ENCODE measurements around the gene HIVEP3.

Gene HIVEP3

GRCh38 chr1:41633764-41634163, 285.0 kb downstream of the HIVEP3 start:
- Histone ChIP-seq H3K4me2 (ENCODE audit: low read length) (no peak overlapping the region), H3K4me3 (ENCODE audit: low read depth, low read length) (no peak overlapping the region), H3K27me3 (ENCODE audit: control insufficient read depth, insufficient read depth, low read length) (no peaks in the 10 kb centered on the region), H3K36me3 (ENCODE audit: control insufficient read depth, insufficient read depth, low read length) (no peaks in the 10 kb centered on the region), H3K4me1 (no peaks in the 10 kb centered on the region), H3K9ac (no peak overlapping the region), H3K9me3 (ENCODE audit: control insufficient read depth, low read length) (no peaks in the 10 kb centered on the region), H3K79me2 (no peaks in the 10 kb centered on the region), H3K27ac (no peak overlapping the region), H2AFZ (no peak overlapping the region)
- TF ChIP-seq CTCF (IDR thresholded peaks at IDR 0.05): no peak

- H3K4me1 ChIP-seq: no peaks in the 10 kb centered on the region
- H3K4me2 ChIP-seq (ENCODE audit: low read length): no peak overlapping the region
- H3K36me3 ChIP-seq (ENCODE audit: control insufficient read depth, insufficient read depth, low read length): no peaks in the 10 kb centered on the region
- H2AFZ ChIP-seq: no peak overlapping the region
- no peaks in the 10 kb centered on the region for H3K27me3 ChIP-seq (ENCODE audit: control insufficient read depth, insufficient read depth, low read length)
- H3K79me2 ChIP-seq: no peaks in the 10 kb centered on the region
- no peak overlapping the region for H3K27ac ChIP-seq
- no peak for TF ChIP-seq CTCF (IDR thresholded peaks at IDR 0.05)
- no peak overlapping the region for H3K9ac ChIP-seq
- no peak overlapping the region for H3K4me3 ChIP-seq (ENCODE audit: low read depth, low read length)
- H3K9me3 ChIP-seq (ENCODE audit: control insufficient read depth, low read length): no peaks in the 10 kb centered on the region
Observed at GRCh38 chr1:41632781-41633575, 285.7 kb downstream of the HIVEP3 start.

- no peaks in the 10 kb centered on the region for H3K79me2 ChIP-seq
- no peak overlapping the region for H3K27ac ChIP-seq
- no peak overlapping the region for H3K4me3 ChIP-seq (ENCODE audit: low read depth, low read length)
- H2AFZ ChIP-seq: no peak overlapping the region
- no peaks in the 10 kb centered on the region for H3K36me3 ChIP-seq (ENCODE audit: control insufficient read depth, insufficient read depth, low read length)
- TF ChIP-seq CTCF (IDR thresholded peaks at IDR 0.05): no peak
- no peaks in the 10 kb centered on the region for H3K4me1 ChIP-seq
- H3K9ac ChIP-seq: no peak overlapping the region
- no peak overlapping the region for H3K4me2 ChIP-seq (ENCODE audit: low read length)
- H3K27me3 ChIP-seq (ENCODE audit: control insufficient read depth, insufficient read depth, low read length): no peaks in the 10 kb centered on the region
- no peaks in the 10 kb centered on the region for H3K9me3 ChIP-seq (ENCODE audit: control insufficient read depth, low read length)
Observed at GRCh38 chr1:41631971-41632370, 286.8 kb downstream of the HIVEP3 start.

GRCh38 chr1:41631154-41631553, 287.6 kb downstream of the HIVEP3 start:
- no peaks in the 10 kb centered on the region for H3K36me3 ChIP-seq (ENCODE audit: control insufficient read depth, insufficient read depth, low read length)
- H3K9ac ChIP-seq: no peak overlapping the region
- H3K27ac ChIP-seq: no peak overlapping the region
- no peaks in the 10 kb centered on the region for H3K9me3 ChIP-seq (ENCODE audit: control insufficient read depth, low read length)
- H3K79me2 ChIP-seq: no peaks in the 10 kb centered on the region
- H3K4me2 ChIP-seq (ENCODE audit: low read length): no peak overlapping the region
- H3K4me3 ChIP-seq (ENCODE audit: low read depth, low read length): no peak overlapping the region
- no peak overlapping the region for H2AFZ ChIP-seq
- TF ChIP-seq CTCF (IDR thresholded peaks at IDR 0.05): no peak
- H3K4me1 ChIP-seq: no peaks in the 10 kb centered on the region
- no peaks in the 10 kb centered on the region for H3K27me3 ChIP-seq (ENCODE audit: control insufficient read depth, insufficient read depth, low read length)

- H3K9ac ChIP-seq: no peak overlapping the region
Observed at GRCh38 chr1:41629571-41629970, 289.2 kb downstream of the HIVEP3 start.

More at GRCh38 chr1:41629571-41629970, 289.2 kb downstream of the HIVEP3 start:
- H2AFZ ChIP-seq: no peak overlapping the region
- no peaks in the 10 kb centered on the region for H3K36me3 ChIP-seq (ENCODE audit: control insufficient read depth, insufficient read depth, low read length)
- no peaks in the 10 kb centered on the region for H3K27me3 ChIP-seq (ENCODE audit: control insufficient read depth, insufficient read depth, low read length)
- no peak for TF ChIP-seq CTCF (IDR thresholded peaks at IDR 0.05)
- H3K4me3 ChIP-seq (ENCODE audit: low read depth, low read length): no peak overlapping the region
- no peak overlapping the region for H3K4me2 ChIP-seq (ENCODE audit: low read length)
- H3K9me3 ChIP-seq (ENCODE audit: control insufficient read depth, low read length): no peaks in the 10 kb centered on the region
- H3K27ac ChIP-seq: no peak overlapping the region
- no peaks in the 10 kb centered on the region for H3K4me1 ChIP-seq
- no peaks in the 10 kb centered on the region for H3K79me2 ChIP-seq

Data from parathyroid adenoma (tissue), 2 donors.